Epithelial cell of esophagus (primary cell): ENCODE results near the gene CENPP.

Experiments used
- DNase-seq: peaks from one replicate; pipeline ENCODE4 v3.0.0; 2010; ENCODE audit warnings: low read depth
- H3K4me3 ChIP-seq: 2 replicates; pipeline ENCODE4 v1.5.1; 2011; ENCODE audit warnings: mild to moderate bottlenecking, low read length, control low read depth
- TF ChIP-seq, protein P1 (sequence below): IDR thresholded peaks from 2 replicates; pipeline ENCODE4 v1.5.1; 2011; ENCODE audit warnings: low read depth, mild to moderate bottlenecking, low read length, control low read depth, inconsistent platforms; ENCODE audit not compliant: insufficient read depth; ENCODE audit errors: missing control alignments

Gene CENPP

DNA sequence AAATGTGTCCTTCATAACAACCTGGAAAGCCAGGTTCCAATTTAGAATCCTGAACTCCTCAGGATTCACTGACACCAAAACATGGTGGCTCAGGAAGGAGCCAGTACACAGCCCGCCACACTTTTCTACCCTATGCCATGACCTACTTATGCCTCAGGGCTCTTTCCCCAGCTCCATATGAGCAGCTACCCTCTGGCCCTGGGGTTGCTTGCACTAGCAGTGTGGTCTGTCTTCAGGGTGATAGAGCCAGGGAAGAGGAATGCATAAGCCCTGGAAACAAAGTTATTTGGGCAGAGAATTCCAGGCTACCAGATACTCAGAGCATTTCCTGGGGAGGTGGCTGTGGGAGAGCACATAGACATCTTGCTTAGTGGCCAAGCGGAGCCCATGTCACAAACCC is 225.0 kb downstream of the CENPP start:
- no peak for DNase-seq
- no peak overlapping the region for H3K4me3 ChIP-seq
- TF ChIP-seq, protein P1, sequence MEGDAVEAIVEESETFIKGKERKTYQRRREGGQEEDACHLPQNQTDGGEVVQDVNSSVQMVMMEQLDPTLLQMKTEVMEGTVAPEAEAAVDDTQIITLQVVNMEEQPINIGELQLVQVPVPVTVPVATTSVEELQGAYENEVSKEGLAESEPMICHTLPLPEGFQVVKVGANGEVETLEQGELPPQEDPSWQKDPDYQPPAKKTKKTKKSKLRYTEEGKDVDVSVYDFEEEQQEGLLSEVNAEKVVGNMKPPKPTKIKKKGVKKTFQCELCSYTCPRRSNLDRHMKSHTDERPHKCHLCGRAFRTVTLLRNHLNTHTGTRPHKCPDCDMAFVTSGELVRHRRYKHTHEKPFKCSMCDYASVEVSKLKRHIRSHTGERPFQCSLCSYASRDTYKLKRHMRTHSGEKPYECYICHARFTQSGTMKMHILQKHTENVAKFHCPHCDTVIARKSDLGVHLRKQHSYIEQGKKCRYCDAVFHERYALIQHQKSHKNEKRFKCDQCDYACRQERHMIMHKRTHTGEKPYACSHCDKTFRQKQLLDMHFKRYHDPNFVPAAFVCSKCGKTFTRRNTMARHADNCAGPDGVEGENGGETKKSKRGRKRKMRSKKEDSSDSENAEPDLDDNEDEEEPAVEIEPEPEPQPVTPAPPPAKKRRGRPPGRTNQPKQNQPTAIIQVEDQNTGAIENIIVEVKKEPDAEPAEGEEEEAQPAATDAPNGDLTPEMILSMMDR: no peak

DNA sequence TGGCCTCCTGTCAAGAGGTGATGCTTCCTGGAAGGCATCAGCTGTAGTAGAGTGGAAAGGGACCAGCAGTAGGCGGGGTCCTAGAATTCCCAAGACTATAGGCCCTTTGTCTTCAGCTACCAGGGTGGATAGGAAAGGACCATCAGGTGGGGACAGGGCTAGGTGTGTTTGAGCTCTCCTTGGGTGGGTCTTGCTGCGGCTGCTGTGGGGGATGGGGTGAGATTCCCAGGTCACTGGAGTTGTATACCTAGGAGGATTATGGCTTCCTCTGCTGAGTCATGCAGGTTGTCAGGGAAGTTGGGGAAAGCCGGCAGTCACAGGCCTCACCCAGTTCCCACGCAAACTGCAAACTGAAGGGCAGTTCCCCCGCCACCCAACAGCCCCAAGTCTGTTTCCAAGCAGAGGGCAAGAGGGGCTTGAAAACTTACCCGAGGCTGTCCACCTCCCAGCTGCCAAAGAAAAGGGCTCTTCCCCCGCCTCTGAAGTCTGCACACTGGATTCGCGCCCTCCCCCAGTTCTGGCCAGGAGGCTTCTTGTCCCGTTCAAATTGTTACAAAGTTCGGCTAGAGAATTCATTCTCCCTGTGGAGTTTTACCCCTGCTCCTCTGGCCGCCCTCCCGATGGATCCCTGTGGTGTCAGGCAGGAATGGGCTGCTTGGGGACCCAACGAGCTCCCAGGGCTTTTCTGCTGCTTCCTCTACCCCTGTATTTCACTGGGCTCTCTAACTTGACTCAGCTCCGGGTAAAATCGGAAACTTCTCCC is 233.0 kb downstream of the CENPP start:
- TF ChIP-seq, protein P1: no peak
- no peak overlapping the region for H3K4me3 ChIP-seq
- DNase-seq: peak; percentile 17

DNA sequence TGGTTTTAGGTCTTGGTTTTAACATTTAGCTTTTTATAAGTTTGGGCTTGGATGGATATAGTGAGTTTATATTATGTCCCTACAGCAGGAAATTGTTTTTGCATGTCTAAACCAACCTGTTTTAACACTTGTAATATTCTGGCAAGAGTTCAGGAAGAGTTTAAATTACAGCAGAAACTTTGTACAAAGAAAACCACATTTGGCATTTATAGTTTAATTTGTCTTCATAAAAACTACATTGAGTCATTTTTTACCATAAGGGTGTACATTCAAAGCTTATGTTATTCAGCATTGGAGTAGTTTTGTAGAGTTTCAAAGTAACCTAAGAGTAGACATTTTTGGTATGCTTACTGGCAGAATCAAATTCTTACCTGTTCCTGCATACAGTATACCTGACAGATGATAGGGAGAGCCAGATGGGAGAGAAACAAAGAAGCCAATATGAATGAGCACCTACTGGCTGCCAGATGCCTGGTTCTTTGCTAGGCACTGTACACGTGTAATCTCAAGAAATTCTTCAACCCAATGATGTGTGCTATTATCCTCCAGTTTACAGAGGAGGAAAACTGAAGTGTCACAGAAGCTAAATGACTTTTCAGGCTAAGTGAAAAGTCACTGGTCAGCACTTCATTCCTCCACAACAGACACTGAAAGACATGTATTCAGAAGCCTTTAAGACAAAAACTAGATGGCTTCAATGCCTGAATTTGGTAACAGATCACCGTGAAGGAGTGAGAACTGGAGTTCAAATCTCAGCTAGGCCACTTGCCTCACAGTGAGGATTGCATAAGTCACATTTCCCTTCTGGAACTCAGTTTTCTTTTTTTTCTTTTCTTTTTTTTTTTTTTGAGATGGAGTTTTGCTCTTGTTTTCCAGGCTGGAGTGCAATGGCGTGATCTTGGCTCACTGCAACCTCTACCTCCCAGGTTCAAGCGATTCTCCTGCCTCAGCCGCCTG is 235.9 kb downstream of the CENPP start:
- no peak overlapping the region for H3K4me3 ChIP-seq
- peak; percentile 15 for DNase-seq
- TF ChIP-seq, protein P1: no peak

DNA sequence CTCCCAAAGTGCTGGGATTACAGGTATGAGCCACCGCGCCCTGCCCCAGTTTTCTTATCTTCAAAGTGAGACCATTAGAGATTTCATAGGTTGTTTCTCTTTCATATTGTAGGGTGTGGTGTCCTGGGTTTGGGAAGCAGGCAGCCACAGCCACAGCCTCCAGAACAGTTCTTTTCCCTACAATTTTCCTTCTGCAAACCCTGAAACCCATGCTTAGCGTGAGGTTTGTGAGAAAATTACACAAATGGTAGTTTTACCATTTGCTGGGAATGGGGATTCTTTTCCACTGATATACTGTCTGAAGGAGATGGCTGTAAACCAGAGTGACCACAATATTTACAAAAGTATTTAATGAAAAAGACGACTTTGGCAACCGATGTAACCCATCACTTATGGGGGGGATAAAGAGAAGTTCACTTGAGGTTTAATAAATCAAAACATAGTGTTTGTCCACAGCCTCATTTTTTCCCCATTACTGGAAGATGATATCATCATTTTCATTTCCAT is 236.8 kb downstream of the CENPP start:
- H3K4me3 ChIP-seq: no peak overlapping the region
- TF ChIP-seq, protein P1: no peak
- no peak for DNase-seq

DNA sequence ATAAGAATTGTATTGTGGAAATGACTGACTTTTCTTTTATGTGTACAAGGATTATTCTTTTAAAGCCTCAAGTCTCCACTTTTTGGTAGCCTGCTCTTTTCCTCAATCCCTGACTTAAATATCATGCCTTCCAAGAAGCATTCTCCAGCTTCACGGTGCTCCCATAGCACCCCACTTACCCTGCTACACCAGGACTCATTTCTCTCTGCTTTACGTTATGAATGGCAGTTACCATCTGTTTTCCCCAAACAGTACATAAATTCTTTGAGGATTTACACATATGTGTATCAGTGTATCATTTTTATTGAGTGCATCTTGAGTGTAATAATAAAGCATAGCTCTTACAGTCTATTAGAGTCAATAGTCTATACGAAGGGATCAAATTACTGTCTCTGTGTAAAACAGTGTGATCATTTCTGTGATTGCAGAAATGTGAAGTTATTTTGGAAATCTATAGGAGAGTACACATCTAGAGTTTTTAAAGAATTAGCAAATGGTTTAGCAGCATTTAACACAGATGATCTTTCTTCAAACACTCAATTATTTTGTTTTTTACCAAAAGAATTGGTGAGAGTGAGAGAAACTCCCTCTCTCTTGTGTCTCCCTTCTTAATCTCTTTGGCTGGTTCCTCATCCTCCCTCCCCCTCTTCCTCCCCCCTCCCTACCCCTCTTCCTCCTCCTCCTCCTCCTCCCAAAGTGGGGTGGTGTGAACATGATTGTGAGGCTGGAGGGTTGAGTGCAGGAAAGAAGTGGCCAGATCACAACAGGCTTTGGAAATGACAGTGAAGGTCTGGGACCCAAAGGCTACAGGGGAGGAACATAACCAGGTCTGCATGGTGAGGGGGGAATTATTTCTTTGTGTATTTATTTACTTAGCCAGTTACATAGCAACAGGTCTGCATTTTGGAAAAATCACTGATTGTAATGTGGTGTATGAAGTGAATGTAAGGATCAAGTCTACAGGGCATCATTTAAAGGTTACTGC is 237.7 kb downstream of the CENPP start:
- H3K4me3 ChIP-seq: no peak overlapping the region
- DNase-seq: no peak
- TF ChIP-seq, protein P1: no peak

DNA sequence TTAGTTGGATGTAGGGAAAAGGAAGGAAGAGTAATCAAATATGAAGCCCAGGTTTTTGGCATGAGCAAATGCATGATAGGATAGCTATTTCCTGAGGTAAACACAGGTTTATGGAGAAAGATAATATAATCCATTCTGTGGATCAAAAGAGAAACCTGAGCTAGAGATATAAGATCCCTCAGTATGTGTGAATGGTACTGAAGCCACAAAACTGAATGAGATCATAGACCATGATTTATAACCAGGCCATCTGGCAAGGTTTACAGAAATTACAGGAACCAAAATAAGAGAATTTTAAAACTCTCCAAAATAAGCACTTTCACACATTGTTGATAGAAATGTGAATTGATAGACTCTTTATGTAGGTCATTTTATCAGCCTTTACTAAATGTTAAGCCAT is 238.8 kb downstream of the CENPP start:
- H3K4me3 ChIP-seq: no peak overlapping the region
- TF ChIP-seq, protein P1: no peak
- DNase-seq: no peak
